HepG2 (cell line): ENCODE data around the gene KIF22. TPM values are rescaled to one million over a fixed set of nuclear protein-coding genes. Genes with fewer than 3 reads are reported as not detected.
A peak's percentile ranks its signal among the peaks of the same experiment; 100 is the strongest.

Experiments
- FOXA3 ChIP-seq: IDR thresholded peaks from 2 replicates; pipeline ENCODE4 v1.6.1; 2016; ENCODE audit warnings: missing genetic modification reagents, missing compliant biosample characterization
- HES4 ChIP-seq: sonication (generic); formaldehyde crosslinking; IDR thresholded peaks from 2 replicates; pipeline ENCODE4 v1.9.0; 2021; ENCODE audit warnings: mild to moderate bottlenecking, missing genetic modification reagents, borderline replicate concordance
- LCORL ChIP-seq, 2 experiments: fragments of 450-650 bp in 1 of 2; sonication (generic) in 1 of 2; formaldehyde crosslinking in 1 of 2; IDR thresholded peaks; 2 replicates each; pipeline versions ENCODE4 v1.5.0 to v1.6.1; 2017 to 2020; ENCODE audit warnings: antibody characterized with exemption in 1 of 2, missing genetic modification reagents in 1 of 2
- MIXL1 ChIP-seq: IDR thresholded peaks from 2 replicates; pipeline ENCODE4 v1.6.1; 2016
- MTA1 ChIP-seq: sonication (generic); formaldehyde crosslinking; IDR thresholded peaks from 2 replicates; pipeline ENCODE4 v1.4.0; 2020; ENCODE audit warnings: missing genetic modification reagents, mild to moderate bottlenecking, borderline replicate concordance
- PHF20 ChIP-seq: sonication (generic); formaldehyde crosslinking; IDR thresholded peaks from 2 replicates; pipeline ENCODE4 v1.5.0; 2020; ENCODE audit warnings: mild to moderate bottlenecking, missing genetic modification reagents
- REPIN1 ChIP-seq: sonication (generic); formaldehyde crosslinking; IDR thresholded peaks from 2 replicates; pipeline ENCODE4 v1.8.0; 2022; ENCODE audit warnings: missing genetic modification reagents, low read depth, mild to moderate bottlenecking, borderline replicate concordance
- SIN3B ChIP-seq: fragments of 150-350 bp; IDR thresholded peaks from 2 replicates; pipeline ENCODE4 v1.6.1; 2014; ENCODE audit warnings: low read length
- SNRNP70 ChIP-seq: fragments of 200-400 bp; formaldehyde crosslinking; IDR thresholded peaks from 2 replicates; pipeline ENCODE4 v1.6.1; 2017; ENCODE audit warnings: mild to moderate bottlenecking, low read depth, low read length, moderate library complexity
- TGIF2 ChIP-seq: IDR thresholded peaks from 2 replicates; pipeline ENCODE4 v1.6.1; 2016; ENCODE audit warnings: control low read depth, missing compliant biosample characterization
- ZNF12 ChIP-seq: sonication (generic); formaldehyde crosslinking; IDR thresholded peaks from 2 replicates; pipeline ENCODE4 v1.5.0; 2020; ENCODE audit warnings: missing genetic modification reagents
- ZNF326 ChIP-seq: sonication (generic); formaldehyde crosslinking; IDR thresholded peaks from 2 replicates; pipeline ENCODE4 v1.4.0; 2020; ENCODE audit warnings: missing genetic modification reagents, borderline replicate concordance
- ZNF564 ChIP-seq: sonication (generic); formaldehyde crosslinking; IDR thresholded peaks from 2 replicates; pipeline ENCODE4 v1.8.1; 2023; ENCODE audit warnings: mild to moderate bottlenecking, missing genetic modification reagents
- ZNF570 ChIP-seq: sonication (generic); formaldehyde crosslinking; IDR thresholded peaks from 2 replicates; pipeline ENCODE4 v1.4.0; 2020; ENCODE audit warnings: mild to moderate bottlenecking, missing genetic modification reagents, borderline replicate concordance
- ZNF891 ChIP-seq: sonication (generic); formaldehyde crosslinking; IDR thresholded peaks from 2 replicates; pipeline ENCODE4 v1.5.0; 2020; ENCODE audit warnings: mild to moderate bottlenecking, missing genetic modification reagents
- ZSCAN20 ChIP-seq: sonication (generic); formaldehyde crosslinking; IDR thresholded peaks from 2 replicates; pipeline ENCODE4 v1.4.0; 2020; ENCODE audit warnings: missing genetic modification reagents, mild to moderate bottlenecking, borderline replicate concordance
- ZZZ3 ChIP-seq: sonication (generic); formaldehyde crosslinking; IDR thresholded peaks from 2 replicates; pipeline ENCODE4 v1.4.0; 2020; ENCODE audit warnings: missing genetic modification reagents, mild to moderate bottlenecking, borderline replicate concordance
- polyA plus RNA-seq, 8 experiments: library from polyadenylated mRNA; depleted of rRNA in 3 of 8; stranded (reverse) in 7 of 8; unstranded in 1 of 8; fragments of >200 nt; fragmentation: Illumina TruSeq in 4 of 8; extraction: Trizol in 4 of 8; gene quantifications; 2 replicates each; pipeline versions ENCODE4 v1.2.1 to v1.2.3, GENCODE V29; 2011 to 2016; ENCODE audit warnings: low read depth in 4 of 8, missing spikeins in 1 of 8, mixed read lengths in 1 of 8; ENCODE audit not compliant: insufficient read depth in 1 of 8
- total RNA-seq, 5 experiments: library from RNA; depleted of rRNA; stranded (reverse); fragments of >200 nt; fragmentation: Illumina TruSeq; extraction: Trizol; gene quantifications; 2 replicates each; pipeline ENCODE4 v1.2.3, GENCODE V29; 2016; ENCODE audit warnings: low read depth in 1 of 5
- TF ChIP-seq, protein P1 (sequence below): sonication (generic); formaldehyde crosslinking; IDR thresholded peaks from 2 replicates; pipeline ENCODE4 v1.8.1; 2023; ENCODE audit warnings: mild to moderate bottlenecking, moderate library complexity, missing genetic modification reagents
- TF ChIP-seq, protein P2 (sequence below): sonication (generic); formaldehyde crosslinking; IDR thresholded peaks from 2 replicates; pipeline ENCODE4 v1.4.0; 2020; ENCODE audit warnings: missing genetic modification reagents, borderline replicate concordance
- TF ChIP-seq, protein P3 (sequence below): sonication (generic); formaldehyde crosslinking; IDR thresholded peaks from 2 replicates; pipeline ENCODE4 v1.4.0; 2020; ENCODE audit warnings: mild to moderate bottlenecking, missing genetic modification reagents
- TF ChIP-seq, protein P4 (sequence below): sonication (generic); formaldehyde crosslinking; IDR thresholded peaks from 2 replicates; pipeline ENCODE4 v1.4.0; 2020; ENCODE audit warnings: missing genetic modification reagents, borderline replicate concordance

KIF22 gene
- total and polyA plus RNA-seq, 2 of the 13 experiments (the other 11 are each of a cell fraction or from before 2014, with no cell fraction given), result 95.8 to 118 TPM

DNA sequence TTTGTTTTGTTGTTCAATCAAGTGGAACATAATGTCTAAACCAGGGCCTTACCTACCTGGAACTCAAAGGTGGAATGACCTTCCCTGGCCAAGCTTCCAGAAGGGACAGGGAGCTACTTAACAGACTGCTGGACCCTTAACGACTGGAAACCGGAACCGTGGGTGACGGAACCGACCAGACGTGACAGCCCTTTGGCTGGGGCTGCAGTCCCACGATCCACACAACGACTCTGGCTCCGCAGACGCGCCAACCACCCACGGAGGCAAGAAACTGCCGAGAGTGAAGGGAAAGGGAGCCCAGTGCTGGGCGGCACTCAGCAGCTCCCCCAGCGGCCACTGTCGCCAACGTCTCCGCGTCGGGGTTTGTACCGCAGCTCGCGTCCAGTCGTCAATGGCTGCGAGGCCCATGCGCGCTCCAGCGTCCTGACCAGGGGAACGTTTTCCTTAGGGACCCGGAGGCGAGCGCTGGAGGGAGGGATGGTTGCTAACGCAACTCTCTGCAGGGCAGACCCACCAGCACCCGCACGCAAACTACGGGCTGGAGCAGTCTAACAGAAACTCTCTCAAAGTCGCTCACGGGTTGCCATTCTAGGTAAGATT lies 5.5 kb upstream of the KIF22 start (continued):
- TF ChIP-seq, protein P1, sequence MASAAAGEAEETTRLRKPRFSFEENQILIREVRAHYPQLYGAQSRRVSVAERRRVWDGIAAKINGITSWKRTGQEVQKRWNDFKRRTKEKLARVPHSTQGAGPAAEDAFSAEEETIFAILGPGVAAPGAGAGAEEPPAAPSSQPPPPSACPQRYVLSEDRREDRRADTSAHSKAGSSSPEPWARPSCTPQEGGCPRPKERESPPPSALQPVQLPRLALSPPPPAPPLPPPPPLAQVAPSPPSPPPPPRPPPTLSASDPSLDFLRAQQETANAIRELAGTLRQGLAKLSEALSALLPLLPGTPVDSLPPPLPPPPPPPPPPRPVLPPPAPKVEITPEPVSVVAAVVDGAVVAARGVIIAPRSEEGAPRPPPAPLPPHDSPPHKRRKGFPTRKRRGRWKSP (CRISPR knock-in tag), result 0 out of 2 replicates have a peak, but pooled peaks have one; percentile 47
- TF ChIP-seq ZNF891 (CRISPR knock-in tag), result peak; percentile 69; the same call in 1 of the 2 replicates
- TF ChIP-seq HES4 (CRISPR knock-in tag), result no peak
- no peak for TF ChIP-seq ZNF326 (CRISPR knock-in tag)
- TF ChIP-seq PHF20, result no peak
- TF ChIP-seq, protein P2, sequence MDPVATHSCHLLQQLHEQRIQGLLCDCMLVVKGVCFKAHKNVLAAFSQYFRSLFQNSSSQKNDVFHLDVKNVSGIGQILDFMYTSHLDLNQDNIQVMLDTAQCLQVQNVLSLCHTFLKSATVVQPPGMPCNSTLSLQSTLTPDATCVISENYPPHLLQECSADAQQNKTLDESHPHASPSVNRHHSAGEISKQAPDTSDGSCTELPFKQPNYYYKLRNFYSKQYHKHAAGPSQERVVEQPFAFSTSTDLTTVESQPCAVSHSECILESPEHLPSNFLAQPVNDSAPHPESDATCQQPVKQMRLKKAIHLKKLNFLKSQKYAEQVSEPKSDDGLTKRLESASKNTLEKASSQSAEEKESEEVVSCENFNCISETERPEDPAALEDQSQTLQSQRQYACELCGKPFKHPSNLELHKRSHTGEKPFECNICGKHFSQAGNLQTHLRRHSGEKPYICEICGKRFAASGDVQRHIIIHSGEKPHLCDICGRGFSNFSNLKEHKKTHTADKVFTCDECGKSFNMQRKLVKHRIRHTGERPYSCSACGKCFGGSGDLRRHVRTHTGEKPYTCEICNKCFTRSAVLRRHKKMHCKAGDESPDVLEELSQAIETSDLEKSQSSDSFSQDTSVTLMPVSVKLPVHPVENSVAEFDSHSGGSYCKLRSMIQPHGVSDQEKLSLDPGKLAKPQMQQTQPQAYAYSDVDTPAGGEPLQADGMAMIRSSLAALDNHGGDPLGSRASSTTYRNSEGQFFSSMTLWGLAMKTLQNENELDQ (CRISPR knock-in tag), result peak; percentile 43; the same call in 1 of the 2 replicates
- TF ChIP-seq ZNF570 (CRISPR knock-in tag), result no peak
- TF ChIP-seq, protein P3, sequence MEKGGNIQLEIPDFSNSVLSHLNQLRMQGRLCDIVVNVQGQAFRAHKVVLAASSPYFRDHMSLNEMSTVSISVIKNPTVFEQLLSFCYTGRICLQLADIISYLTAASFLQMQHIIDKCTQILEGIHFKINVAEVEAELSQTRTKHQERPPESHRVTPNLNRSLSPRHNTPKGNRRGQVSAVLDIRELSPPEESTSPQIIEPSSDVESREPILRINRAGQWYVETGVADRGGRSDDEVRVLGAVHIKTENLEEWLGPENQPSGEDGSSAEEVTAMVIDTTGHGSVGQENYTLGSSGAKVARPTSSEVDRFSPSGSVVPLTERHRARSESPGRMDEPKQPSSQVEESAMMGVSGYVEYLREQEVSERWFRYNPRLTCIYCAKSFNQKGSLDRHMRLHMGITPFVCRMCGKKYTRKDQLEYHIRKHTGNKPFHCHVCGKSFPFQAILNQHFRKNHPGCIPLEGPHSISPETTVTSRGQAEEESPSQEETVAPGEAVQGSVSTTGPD (CRISPR knock-in tag), result no peak
- no peak for TF ChIP-seq ZNF12
- no peak for TF ChIP-seq SIN3B
- TF ChIP-seq REPIN1 (CRISPR knock-in tag), result peak; percentile 61; the same call in 1 of the 2 replicates
- no peak for TF ChIP-seq SNRNP70
- TF ChIP-seq, protein P4, sequence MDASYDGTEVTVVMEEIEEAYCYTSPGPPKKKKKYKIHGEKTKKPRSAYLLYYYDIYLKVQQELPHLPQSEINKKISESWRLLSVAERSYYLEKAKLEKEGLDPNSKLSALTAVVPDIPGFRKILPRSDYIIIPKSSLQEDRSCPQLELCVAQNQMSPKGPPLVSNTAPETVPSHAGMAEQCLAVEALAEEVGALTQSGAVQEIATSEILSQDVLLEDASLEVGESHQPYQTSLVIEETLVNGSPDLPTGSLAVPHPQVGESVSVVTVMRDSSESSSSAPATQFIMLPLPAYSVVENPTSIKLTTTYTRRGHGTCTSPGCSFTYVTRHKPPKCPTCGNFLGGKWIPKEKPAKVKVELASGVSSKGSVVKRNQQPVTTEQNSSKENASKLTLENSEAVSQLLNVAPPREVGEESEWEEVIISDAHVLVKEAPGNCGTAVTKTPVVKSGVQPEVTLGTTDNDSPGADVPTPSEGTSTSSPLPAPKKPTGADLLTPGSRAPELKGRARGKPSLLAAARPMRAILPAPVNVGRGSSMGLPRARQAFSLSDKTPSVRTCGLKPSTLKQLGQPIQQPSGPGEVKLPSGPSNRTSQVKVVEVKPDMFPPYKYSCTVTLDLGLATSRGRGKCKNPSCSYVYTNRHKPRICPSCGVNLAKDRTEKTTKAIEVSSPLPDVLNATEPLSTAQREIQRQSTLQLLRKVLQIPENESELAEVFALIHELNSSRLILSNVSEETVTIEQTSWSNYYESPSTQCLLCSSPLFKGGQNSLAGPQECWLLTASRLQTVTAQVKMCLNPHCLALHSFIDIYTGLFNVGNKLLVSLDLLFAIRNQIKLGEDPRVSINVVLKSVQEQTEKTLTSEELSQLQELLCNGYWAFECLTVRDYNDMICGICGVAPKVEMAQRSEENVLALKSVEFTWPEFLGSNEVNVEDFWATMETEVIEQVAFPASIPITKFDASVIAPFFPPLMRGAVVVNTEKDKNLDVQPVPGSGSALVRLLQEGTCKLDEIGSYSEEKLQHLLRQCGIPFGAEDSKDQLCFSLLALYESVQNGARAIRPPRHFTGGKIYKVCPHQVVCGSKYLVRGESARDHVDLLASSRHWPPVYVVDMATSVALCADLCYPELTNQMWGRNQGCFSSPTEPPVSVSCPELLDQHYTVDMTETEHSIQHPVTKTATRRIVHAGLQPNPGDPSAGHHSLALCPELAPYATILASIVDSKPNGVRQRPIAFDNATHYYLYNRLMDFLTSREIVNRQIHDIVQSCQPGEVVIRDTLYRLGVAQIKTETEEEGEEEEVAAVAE, result peak; percentile 32; the same call in 1 of the 2 replicates
- no peak for TF ChIP-seq TGIF2 (CRISPR knock-in tag)
- peak; percentile 71 for TF ChIP-seq MIXL1 (CRISPR knock-in tag)
- TF ChIP-seq LCORL (IDR thresholded peaks at IDR 0.05), result no peak
- TF ChIP-seq LCORL (CRISPR knock-in tag; IDR thresholded peaks at IDR 0.05), result no peak
- TF ChIP-seq ZSCAN20 (CRISPR knock-in tag), result no peak
- TF ChIP-seq FOXA3, result peak; percentile 36; the same call in 1 of the 2 replicates
- peak; percentile 62; the same call in 1 of the 2 replicates for TF ChIP-seq MTA1
- no peak for TF ChIP-seq ZZZ3
- TF ChIP-seq ZNF564 (CRISPR knock-in tag), result no peak
